ENCODE measurements around the gene STEAP1. TPM values are rescaled to one million over a fixed set of nuclear protein-coding genes. Genes with fewer than 3 reads are reported as not detected.

The STEAP1 gene
- total RNA-seq, 3 donors from 2014 or later (not counting 1 experiment from before 2014, with no cell fraction given) = not detected

- H3K4me1 ChIP-seq (ENCODE audit: control insufficient read depth, insufficient read depth, low read length) = no peaks in the 10 kb centered on the region
- TF ChIP-seq CTCF (IDR thresholded peaks at IDR 0.05) = no peak
- intact Hi-C loops (cut with micrococcal nuclease) = no loop called here
- no peak overlapping the region for H3K27ac Mint-ChIP-seq
- H3K36me3 ChIP-seq (ENCODE audit: control insufficient read depth, insufficient read depth, low read length) = no peaks in the 10 kb centered on the region
- H3K27me3 Mint-ChIP-seq (ENCODE audit: low read depth in 2 of 2) = peaks cover 6 to 16% of the 10 kb centered on the region in 2 donors
- H3K9me3 ChIP-seq (ENCODE audit: control insufficient read depth, insufficient read depth, low read length) = no peaks in the 10 kb centered on the region
- H3K4me3 Mint-ChIP-seq = no peak overlapping the region
- 90% methylated on average over 1 of the region's 2 CpGs for WGBS (ENCODE audit: insufficient coverage)
- ATAC-seq (no peak), DNase-seq (no peak)
- H3K4me3 ChIP-seq (ENCODE audit: low read length) = no peak overlapping the region
- no peaks in the 10 kb centered on the region for H3K27me3 ChIP-seq (ENCODE audit: control insufficient read depth, insufficient read depth, low read length)
- no peaks in the 10 kb centered on the region for H3K36me3 Mint-ChIP-seq
- no peak overlapping the region for H3K27ac ChIP-seq (ENCODE audit: low read length)
- H3K9me3 Mint-ChIP-seq = peaks cover 0 to 3% of the 10 kb centered on the region in 2 donors
- H3K4me1 Mint-ChIP-seq = no peaks in the 10 kb centered on the region
Observed at GRCh38 chr7:90172121-90172520, 17.9 kb downstream of the STEAP1 start.

- Histone ChIP-seq H3K36me3 (ENCODE audit: control insufficient read depth, insufficient read depth, low read length) (no peaks in the 10 kb centered on the region), H3K27me3 (ENCODE audit: control insufficient read depth, insufficient read depth, low read length) (no peaks in the 10 kb centered on the region), H3K4me1 (ENCODE audit: control insufficient read depth, insufficient read depth, low read length) (no peaks in the 10 kb centered on the region), H3K4me3 (ENCODE audit: low read length) (no peak overlapping the region), H3K27ac (ENCODE audit: low read length) (no peak overlapping the region), H3K9me3 (ENCODE audit: control insufficient read depth, insufficient read depth, low read length) (no peaks in the 10 kb centered on the region)
- ATAC-seq (no peak), DNase-seq (no peak)
- Mint-ChIP-seq H3K9me3 (peaks cover 0 to 3% of the 10 kb centered on the region in 2 donors), H3K4me1 (no peaks in the 10 kb centered on the region), H3K4me3 (no peak overlapping the region), H3K27me3 (ENCODE audit: low read depth in 2 of 2) (peaks cover 6 to 16% of the 10 kb centered on the region in 2 donors), H3K27ac (no peak overlapping the region), H3K36me3 (no peaks in the 10 kb centered on the region)
- 96% methylated on average over 6 of the region's 6 CpGs for WGBS (ENCODE audit: insufficient coverage)
- no peak for TF ChIP-seq CTCF (IDR thresholded peaks at IDR 0.05)
- intact Hi-C loops (cut with micrococcal nuclease) = no loop called here
Observed at GRCh38 chr7:90172624-90173023, 18.4 kb downstream of the STEAP1 start.

- Histone ChIP-seq H3K27me3 (ENCODE audit: control insufficient read depth, insufficient read depth, low read length) (no peaks in the 10 kb centered on the region), H3K36me3 (ENCODE audit: control insufficient read depth, insufficient read depth, low read length) (no peaks in the 10 kb centered on the region), H3K9me3 (ENCODE audit: control insufficient read depth, insufficient read depth, low read length) (no peaks in the 10 kb centered on the region), H3K4me1 (ENCODE audit: control insufficient read depth, insufficient read depth, low read length) (no peaks in the 10 kb centered on the region), H3K27ac (ENCODE audit: low read length) (no peak overlapping the region), H3K4me3 (ENCODE audit: low read length) (no peak overlapping the region)
- H3K36me3 Mint-ChIP-seq = no peaks in the 10 kb centered on the region
- DNase-seq (no peak), ATAC-seq (no peak)
- peaks cover 6 to 16% of the 10 kb centered on the region in 2 donors for H3K27me3 Mint-ChIP-seq (ENCODE audit: low read depth in 2 of 2)
- no peaks in the 10 kb centered on the region for H3K4me1 Mint-ChIP-seq
- peaks cover 0 to 3% of the 10 kb centered on the region in 2 donors for H3K9me3 Mint-ChIP-seq
- intact Hi-C loops (cut with micrococcal nuclease) = no loop called here
- no peak overlapping the region for H3K4me3 Mint-ChIP-seq
- no peak overlapping the region for H3K27ac Mint-ChIP-seq
- 90% methylated on average over 4 of the region's 4 CpGs for WGBS (ENCODE audit: insufficient coverage)
- no peak for TF ChIP-seq CTCF (IDR thresholded peaks at IDR 0.05)
Observed at GRCh38 chr7:90173127-90173844, 19.0 kb downstream of the STEAP1 start.

DNA sequence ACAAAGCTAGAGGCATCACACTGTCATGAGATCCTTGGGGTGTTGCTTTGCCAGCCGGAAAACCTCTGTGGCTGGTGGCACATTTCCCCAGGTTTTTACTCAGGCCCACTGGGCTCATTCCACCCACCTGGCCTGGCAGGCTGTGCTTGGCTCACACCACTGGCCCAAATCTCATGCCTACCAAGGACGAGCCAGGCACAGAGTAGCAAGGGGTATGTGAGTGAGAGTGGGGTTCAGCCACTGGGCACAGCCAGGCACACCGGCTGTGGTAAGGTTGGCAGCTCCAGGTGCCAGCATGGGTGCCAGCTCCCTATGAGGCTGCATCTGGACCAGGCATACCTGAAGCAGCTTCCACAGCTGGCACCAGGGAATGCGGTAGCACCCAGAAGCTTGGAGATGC, 21.4 kb downstream of the STEAP1 start:
- H3K27ac Mint-ChIP-seq = no peak overlapping the region
- Histone ChIP-seq H3K27ac (ENCODE audit: low read length) (no peak overlapping the region), H3K4me1 (ENCODE audit: control insufficient read depth, insufficient read depth, low read length) (peaks cover 4% of the 10 kb centered on the region), H3K36me3 (ENCODE audit: control insufficient read depth, insufficient read depth, low read length) (no peaks in the 10 kb centered on the region), H3K9me3 (ENCODE audit: control insufficient read depth, insufficient read depth, low read length) (no peaks in the 10 kb centered on the region), H3K4me3 (ENCODE audit: low read length) (no peak overlapping the region), H3K27me3 (ENCODE audit: control insufficient read depth, insufficient read depth, low read length) (no peaks in the 10 kb centered on the region)
- H3K27me3 Mint-ChIP-seq (ENCODE audit: low read depth in 2 of 2) = peaks cover 6 to 12% of the 10 kb centered on the region in 2 donors
- no peaks in the 10 kb centered on the region for H3K36me3 Mint-ChIP-seq
- TF ChIP-seq CTCF (IDR thresholded peaks at IDR 0.05) = no peak
- ATAC-seq (no peak), DNase-seq (no peak)
- intact Hi-C loops (cut with micrococcal nuclease) = no loop called here
- no peaks in the 10 kb centered on the region for H3K9me3 Mint-ChIP-seq
- peaks cover 9 to 10% of the 10 kb centered on the region in 2 donors for H3K4me1 Mint-ChIP-seq
- no peak overlapping the region for H3K4me3 Mint-ChIP-seq
- 85% methylated on average over 4 of the region's 4 CpGs for WGBS (ENCODE audit: insufficient coverage)

Data from natural killer cell (primary cell).